CD4-positive, alpha-beta T cell treated with Interleukin-1 beta for 1 hour (primary cell): Measurements from ENCODE around the gene USP17L30.
"Not testable (repeated sequence)": the region's sequence is repeated elsewhere in the genome, so short reads cannot be mapped to it uniquely, and the experiment has no call there.

Experiments used
- DNase-seq, 2 donors: peaks; one replicate each; pipeline ENCODE4 v3.0.0-alpha.2; 2020 to 2022

Gene USP17L30

GRCh38 chr4:9362829-9363228 lies at the start of gene USP17L30:
Gene USP17L30 (plus strand): TSS chr4:9363129. CDS start chr4:9363129, 0 bp downstream.
- DNase-seq, result not testable (repeated sequence)

- peak in 1 of 2 donors; percentile 2 for DNase-seq
These were observed 38.7 kb upstream of the USP17L30 start for GRCh38 chr4:9324191-9324590.

- DNase-seq, result not testable (repeated sequence)
These were observed 38.1 kb upstream of the USP17L30 start, which contains the start of gene USP17L24 for GRCh38 chr4:9324865-9325264. Gene USP17L24 (plus strand): TSS chr4:9325165. CDS start chr4:9325165, 0 bp downstream.

GRCh38 chr4:9329611-9330010 lies 33.3 kb upstream of the USP17L30 start, which contains the start of gene USP17L25:
Gene USP17L25 (plus strand): TSS chr4:9329911. CDS start chr4:9329911, 0 bp downstream.
- DNase-seq, result not testable (repeated sequence)

- not testable (repeated sequence) for DNase-seq
These were observed 28.6 kb upstream of the USP17L30 start, which contains the start of gene USP17L26 for GRCh38 chr4:9334358-9334757. Gene USP17L26 (plus strand): TSS chr4:9334658. CDS start chr4:9334658, 0 bp downstream.

GRCh38 chr4:9339103-9339502 lies 23.8 kb upstream of the USP17L30 start, which contains the start of gene USP17L5:
Gene USP17L5 (plus strand): TSS chr4:9339403. CDS start chr4:9339403, 0 bp downstream.
- DNase-seq, result not testable (repeated sequence)

- not testable (repeated sequence) for DNase-seq
These were observed 19.1 kb upstream of the USP17L30 start, which contains the start of gene USP17L27 for GRCh38 chr4:9343848-9344247. Gene USP17L27 (plus strand): TSS chr4:9344148. CDS start chr4:9344148, 0 bp downstream.

GRCh38 chr4:9348593-9348992 lies 14.3 kb upstream of the USP17L30 start, which contains the start of gene USP17L28:
Gene USP17L28 (plus strand): TSS chr4:9348893. CDS start chr4:9348893, 0 bp downstream.
- DNase-seq, result not testable (repeated sequence)

- DNase-seq, result peak in 1 of 2 donors; percentile 6
These were observed 12.1 kb upstream of the USP17L30 start for GRCh38 chr4:9350866-9351265.

- not testable (repeated sequence) for DNase-seq
These were observed 9.6 kb upstream of the USP17L30 start, which contains the start of gene USP17L29 for GRCh38 chr4:9353338-9353737. Gene USP17L29 (plus strand): TSS chr4:9353638. CDS start chr4:9353638, 0 bp downstream.

GRCh38 chr4:9379881-9380280 lies 17.0 kb downstream of the USP17L30 start:
- DNase-seq, result not testable (repeated sequence)

GRCh38 chr4:9381012-9381534 lies 18.1 kb downstream of the USP17L30 start:
- peak; percentile 60 to 62 for DNase-seq

- no peak for DNase-seq
These were observed 21.2 kb downstream of the USP17L30 start for GRCh38 chr4:9384126-9384525.

GRCh38 chr4:9389001-9389400 lies 26.1 kb downstream of the USP17L30 start:
- DNase-seq, result not testable (repeated sequence)

GRCh38 chr4:9405774-9406173 lies 42.8 kb downstream of the USP17L30 start:
- not testable (repeated sequence) for DNase-seq

GRCh38 chr4:9406491-9406890 lies 43.6 kb downstream of the USP17L30 start:
- DNase-seq, result not testable (repeated sequence)

GRCh38 chr4:9409793-9410192 lies 46.9 kb downstream of the USP17L30 start:
- no peak for DNase-seq
